ENCODE data around the gene PPIL1. TPM values are rescaled to one million over a fixed set of nuclear protein-coding genes. Genes with fewer than 3 reads are reported as not detected.

PPIL1 gene
- total and polyA plus RNA-seq, 10 of the 15 experiments (the other 5 are each of a cell fraction or from before 2014, with no cell fraction given), result 39.5 to 95.8 (median 70.5) TPM

DNA sequence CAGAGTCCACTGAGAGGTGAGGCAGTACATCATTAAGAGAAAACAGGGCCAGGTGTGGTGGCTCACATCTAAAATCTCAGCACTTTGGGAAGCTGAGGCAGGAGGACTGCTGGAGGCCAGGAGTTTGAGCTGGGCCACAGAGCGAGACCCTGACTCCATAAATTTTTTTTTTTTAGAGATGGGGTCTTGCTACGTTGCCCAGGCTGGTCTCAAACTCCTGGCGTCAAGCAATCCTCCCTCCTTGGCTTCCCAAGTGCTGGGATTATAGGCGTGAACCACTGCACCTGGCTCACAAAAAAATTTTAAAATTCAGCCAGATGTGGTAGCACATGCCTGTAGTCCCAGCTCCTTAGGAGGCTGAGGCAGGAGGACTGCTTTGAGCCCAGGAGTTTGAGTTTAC, 17.3 kb downstream of the PPIL1 start:
- in situ Hi-C loops (cut with MboI), result no loop called here
- no peak for FAIRE-seq
- intact Hi-C loops (cut with micrococcal nuclease; ENCODE audit: unreplicated experiment), result loop anchor here (10.0 kb wide), 1 partner anchor 233 kb away; no protein-coding TSS in a partner anchor

More for the DNA sequence above, 17.3 kb downstream of the PPIL1 start:
- H3K4me2 ChIP-seq (ENCODE audit: control insufficient read depth, insufficient read depth), result no peak overlapping the region
- no TSS peak for BruUV-seq (replicated peaks)
- no peaks in the 10 kb centered on the region for H3K9me3 ChIP-seq (replicated peaks; ENCODE audit: control insufficient read depth, insufficient read depth, low read length)
- WGBS (ENCODE audit: insufficient coverage, insufficient replicate concordance, low lambda C conversion rate, missing lambda C conversion rate), result 96% methylated on average over 4 of the region's 4 CpGs
- H3K36me3 ChIP-seq (ENCODE audit: control insufficient read depth in 2 of 2, insufficient read depth in 2 of 2, low read length in 1 of 2), result peaks cover 12 to 18% of the 10 kb centered on the region in 2 experiments; a peak in 3 of 4 replicates
- H3K4me1 ChIP-seq (ENCODE audit: control insufficient read depth, insufficient read depth, low read length), result no peaks in the 10 kb centered on the region
- ChIA-PET RAD21 (ENCODE audit: unreplicated experiment) (interaction anchor here (0.5 kb wide), 1 partner anchor 75 kb away, joined by 4 read pairs; no protein-coding TSS in a partner anchor), POLR2A (interaction anchor here (1.1 kb wide), 1 partner anchor 11 kb away, joined by 3 read pairs; no protein-coding TSS in a partner anchor), SMC1A (ENCODE audit: uncharacterized antibody, unreplicated experiment) (no interaction called here), CTCF (interaction anchor here (0.6 kb wide), 1 partner anchor 984 kb away, joined by 3 read pairs; no protein-coding TSS in a partner anchor)
- H4K20me1 ChIP-seq (ENCODE audit: control insufficient read depth, insufficient read depth), result no peaks in the 10 kb centered on the region
- peaks cover 2% of the 10 kb centered on the region; the same call in 1 of the 2 replicates for H3K79me2 ChIP-seq (ENCODE audit: control insufficient read depth, insufficient read depth, low read length)
- no peak overlapping the region for H2AFZ ChIP-seq (ENCODE audit: control insufficient read depth, low read depth, low read length)
- DNase-seq (ENCODE audit: low read depth, low spot score) (no peak), ATAC-seq (no peak)
- TF ChIP-seq KDM1A (IDR thresholded peaks at IDR 0.05; ENCODE audit: borderline replicate concordance) (no peak), MYC (IDR thresholded peaks at IDR 0.05; ENCODE audit: insufficient read depth, insufficient read length, insufficient replicate concordance, low read length, severe bottlenecking) (no peak), TCF3 (IDR thresholded peaks at IDR 0.05; ENCODE audit: borderline replicate concordance, insufficient read depth, low read depth, low read length) (no peak), ZZZ3 (IDR thresholded peaks at IDR 0.05; ENCODE audit: control insufficient read depth, insufficient read length, low read depth) (no peak), CREB1 (IDR thresholded peaks at IDR 0.05; ENCODE audit: low read depth) (no peak), ATF7 (IDR thresholded peaks at IDR 0.05; ENCODE audit: low read depth) (no peak), RB1 (IDR thresholded peaks at IDR 0.05; ENCODE audit: borderline replicate concordance) (no peak), TAF1 (IDR thresholded peaks at IDR 0.05; ENCODE audit: borderline replicate concordance, low read depth, low read length) (no peak)
- TF ChIP-seq, protein P1, sequence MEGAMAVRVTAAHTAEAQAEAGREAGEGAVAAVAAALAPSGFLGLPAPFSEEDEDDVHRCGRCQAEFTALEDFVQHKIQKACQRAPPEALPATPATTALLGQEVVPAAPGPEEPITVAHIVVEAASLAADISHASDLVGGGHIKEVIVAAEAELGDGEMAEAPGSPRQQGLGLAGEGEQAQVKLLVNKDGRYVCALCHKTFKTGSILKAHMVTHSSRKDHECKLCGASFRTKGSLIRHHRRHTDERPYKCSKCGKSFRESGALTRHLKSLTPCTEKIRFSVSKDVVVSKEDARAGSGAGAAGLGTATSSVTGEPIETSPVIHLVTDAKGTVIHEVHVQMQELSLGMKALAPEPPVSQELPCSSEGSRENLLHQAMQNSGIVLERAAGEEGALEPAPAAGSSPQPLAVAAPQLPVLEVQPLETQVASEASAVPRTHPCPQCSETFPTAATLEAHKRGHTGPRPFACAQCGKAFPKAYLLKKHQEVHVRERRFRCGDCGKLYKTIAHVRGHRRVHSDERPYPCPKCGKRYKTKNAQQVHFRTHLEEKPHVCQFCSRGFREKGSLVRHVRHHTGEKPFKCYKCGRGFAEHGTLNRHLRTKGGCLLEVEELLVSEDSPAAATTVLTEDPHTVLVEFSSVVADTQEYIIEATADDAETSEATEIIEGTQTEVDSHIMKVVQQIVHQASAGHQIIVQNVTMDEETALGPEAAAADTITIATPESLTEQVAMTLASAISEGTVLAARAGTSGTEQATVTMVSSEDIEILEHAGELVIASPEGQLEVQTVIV (IDR thresholded peaks at IDR 0.05; ENCODE audit: borderline replicate concordance, partially characterized antibody), result no peak
- H3K9ac ChIP-seq (ENCODE audit: control insufficient read depth, insufficient read depth, low read length), result no peak overlapping the region
- H3K27me3 ChIP-seq (replicated peaks in 1 of 2; ENCODE audit: control insufficient read depth in 2 of 2, insufficient read depth in 2 of 2, low read length in 1 of 2), result no peaks in the 10 kb centered on the region
- H3K4me3 ChIP-seq, result no peak overlapping the region
- H3K27ac ChIP-seq (ENCODE audit: control insufficient read depth, insufficient read depth), result no peak overlapping the region

All from GM12878 (cell line).